GM12874 (cell line): Measurements from ENCODE around the gene VDAC1.

Experiments used
- CTCF ChIP-seq: IDR thresholded peaks from 2 replicates; pipeline ENCODE4 v1.5.1; 2011; ENCODE audit warnings: low read depth, mild to moderate bottlenecking, control low read depth, low read length, moderate library complexity; ENCODE audit not compliant: insufficient read depth

Gene VDAC1

GRCh38 chr5:134004626-134005416, at the start of gene VDAC1:
Gene VDAC1 (minus strand): TSS chr5:134004975. CDS start chr5:133993012, 11,963 bp downstream.
- TF ChIP-seq CTCF, result no peak

GRCh38 chr5:134053840-134054338, 49.1 kb upstream of the VDAC1 start:
- no peak for TF ChIP-seq CTCF

- TF ChIP-seq CTCF, result no peak
Measured at GRCh38 chr5:134053314-134053839, 48.6 kb upstream of the VDAC1 start.

- TF ChIP-seq CTCF, result no peak
Measured at GRCh38 chr5:134051305-134051704, 46.5 kb upstream of the VDAC1 start.

GRCh38 chr5:134048864-134049263, 44.1 kb upstream of the VDAC1 start:
- no peak for TF ChIP-seq CTCF

GRCh38 chr5:134047687-134048056, 42.9 kb upstream of the VDAC1 start:
- no peak for TF ChIP-seq CTCF

GRCh38 chr5:134046801-134047686, 42.3 kb upstream of the VDAC1 start:
- TF ChIP-seq CTCF, result no peak
